CD4-positive, alpha-beta T cell treated with Interleukin-17A for 1 hour (primary cell): ENCODE measurements around the gene CISTR.
A peak's percentile ranks its signal among the peaks of the same experiment; 100 is the strongest.
"Not testable (repeated sequence)": the region's sequence is repeated elsewhere in the genome, so short reads cannot be mapped to it uniquely, and the experiment has no call there.

Source experiments
- DNase-seq: peaks from one replicate; pipeline ENCODE4 v3.0.0-alpha.2; 2020

The CISTR gene

DNA sequence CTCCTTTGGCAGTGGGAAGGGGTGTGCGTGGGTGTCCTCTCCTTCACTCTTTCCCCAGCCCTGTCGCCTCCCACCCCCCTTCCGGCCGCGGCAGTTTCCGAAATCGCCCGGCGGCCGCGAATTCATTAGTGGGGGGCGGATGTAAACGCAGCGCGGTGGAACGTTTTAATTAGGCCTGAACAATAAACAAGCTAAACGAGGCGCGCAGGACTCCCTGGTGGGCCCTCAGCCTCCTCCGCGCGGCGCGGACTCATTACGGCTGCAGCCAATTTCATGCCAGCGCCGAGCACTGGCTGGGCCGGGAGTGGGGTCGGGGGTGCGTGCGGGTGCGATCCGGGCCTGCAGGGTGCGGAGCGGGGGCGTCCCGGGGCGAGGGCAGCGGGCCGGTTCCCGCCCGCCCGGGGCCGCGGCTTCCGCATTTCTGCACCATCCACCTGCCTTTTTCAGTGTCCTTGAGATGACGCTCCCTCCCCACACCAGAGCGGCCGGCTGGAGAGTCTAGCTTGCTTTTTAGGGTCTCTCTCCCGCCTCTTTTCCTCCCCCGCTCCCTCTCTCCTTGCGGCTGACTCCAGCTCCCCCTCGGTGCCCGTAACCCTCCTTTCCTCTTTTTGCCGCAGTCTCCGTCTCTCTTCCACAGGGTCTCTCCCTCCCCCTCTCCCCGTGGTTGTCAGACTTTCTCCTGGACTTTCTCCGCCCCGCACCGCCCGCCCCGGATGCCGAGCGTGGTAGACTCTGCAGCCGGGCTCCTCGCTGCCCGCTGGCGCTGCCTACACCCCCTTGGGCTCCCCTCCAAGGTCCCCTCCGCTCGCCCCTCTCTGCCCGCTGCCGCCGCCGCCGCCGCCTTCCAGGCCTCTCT is at the start of gene CISTR:
Gene CISTR (minus strand): TSS at position 644 of the 856 bp plus-strand sequence.
- peak; percentile 35 for DNase-seq

DNA sequence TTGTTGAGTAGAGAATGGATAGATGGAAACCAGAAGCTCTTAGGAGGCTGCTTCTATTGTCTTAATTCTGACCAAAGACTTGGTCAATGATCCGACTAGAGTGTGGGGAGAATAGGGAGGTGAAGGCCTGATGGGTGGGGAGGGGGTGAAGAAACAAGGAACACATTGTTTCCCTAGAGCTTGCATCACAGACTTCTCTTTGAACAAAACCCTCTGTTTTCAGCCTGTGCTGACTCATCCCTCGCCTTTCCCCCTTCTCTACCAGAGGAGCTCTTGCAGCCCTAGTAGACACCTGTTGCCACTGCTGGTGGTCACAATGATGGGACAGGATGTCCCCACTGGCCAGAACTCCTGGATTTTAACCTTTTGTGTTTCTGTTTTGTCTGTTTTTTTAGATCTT is 46.8 kb upstream of the CISTR start:
- no peak for DNase-seq

DNA sequence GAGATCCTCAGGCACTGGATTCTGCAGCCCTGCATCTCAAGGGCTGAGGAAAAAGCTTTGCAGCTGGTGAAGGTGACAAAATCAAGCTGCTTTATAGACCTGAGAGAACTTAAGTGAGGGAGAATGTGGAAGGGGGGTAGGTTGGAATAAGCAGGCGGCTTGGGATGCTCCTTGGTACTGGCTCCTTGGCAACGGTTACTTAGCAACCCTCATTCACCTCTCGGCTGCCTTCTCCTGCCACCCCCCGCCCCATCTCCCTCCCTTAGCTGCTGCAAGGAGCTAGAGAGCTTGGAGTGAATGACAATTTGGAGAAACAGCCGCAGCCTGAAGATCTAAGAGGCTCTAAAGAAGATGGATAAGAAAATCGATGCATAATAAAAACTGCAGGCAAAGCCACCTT is 44.1 kb upstream of the CISTR start:
- no peak for DNase-seq

GRCh38 chr12:53793221-53793620 is 41.4 kb upstream of the CISTR start:
- no peak for DNase-seq

- peak; percentile 34 for DNase-seq
Measured at GRCh38 chr12:53791735-53792326, 40.1 kb upstream of the CISTR start.

DNA sequence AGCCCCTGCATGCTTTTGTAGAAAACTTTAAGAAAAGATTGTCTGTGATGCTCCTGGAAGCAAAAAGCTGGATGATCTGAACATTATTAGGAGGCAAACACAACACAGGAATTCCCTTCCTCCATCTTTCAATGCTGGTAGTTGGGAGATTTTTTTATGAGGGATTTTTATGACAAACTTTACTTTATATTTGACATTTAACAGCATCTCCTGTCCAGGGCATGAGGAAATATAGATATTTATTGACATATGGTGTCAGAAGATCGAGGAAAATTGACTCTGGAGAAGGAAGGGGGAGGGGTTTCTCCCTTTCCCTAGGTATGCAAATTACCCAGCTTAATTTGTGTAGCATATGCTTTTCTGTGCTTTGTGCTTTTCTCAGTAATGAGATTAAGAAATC is 37.8 kb upstream of the CISTR start:
- no peak for DNase-seq

- DNase-seq = no peak
Measured at GRCh38 chr12:53788892-53789291, 37.1 kb upstream of the CISTR start.

DNA sequence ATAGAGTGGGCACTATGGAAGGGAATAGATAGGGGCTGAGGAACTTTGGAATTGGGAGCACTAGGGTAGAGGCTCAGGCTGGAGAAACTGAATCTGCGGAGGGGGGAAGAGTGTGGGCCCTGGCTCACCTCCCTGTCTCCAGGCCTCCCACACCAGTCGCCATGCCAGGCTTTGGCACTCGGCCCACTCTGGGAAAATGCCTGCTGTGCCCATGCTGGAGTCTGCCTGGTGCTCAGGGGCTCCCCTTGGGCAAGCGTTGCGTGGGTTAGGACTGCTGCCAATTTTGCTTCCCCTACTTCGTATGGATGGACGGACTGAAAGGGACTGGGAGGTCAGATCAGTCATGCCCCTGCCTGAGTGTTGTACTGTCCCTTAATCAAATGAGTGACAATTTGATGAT is 34.6 kb upstream of the CISTR start:
- no peak for DNase-seq

- DNase-seq = no peak
Measured at GRCh38 chr12:53785161-53785560, 33.4 kb upstream of the CISTR start.

DNA sequence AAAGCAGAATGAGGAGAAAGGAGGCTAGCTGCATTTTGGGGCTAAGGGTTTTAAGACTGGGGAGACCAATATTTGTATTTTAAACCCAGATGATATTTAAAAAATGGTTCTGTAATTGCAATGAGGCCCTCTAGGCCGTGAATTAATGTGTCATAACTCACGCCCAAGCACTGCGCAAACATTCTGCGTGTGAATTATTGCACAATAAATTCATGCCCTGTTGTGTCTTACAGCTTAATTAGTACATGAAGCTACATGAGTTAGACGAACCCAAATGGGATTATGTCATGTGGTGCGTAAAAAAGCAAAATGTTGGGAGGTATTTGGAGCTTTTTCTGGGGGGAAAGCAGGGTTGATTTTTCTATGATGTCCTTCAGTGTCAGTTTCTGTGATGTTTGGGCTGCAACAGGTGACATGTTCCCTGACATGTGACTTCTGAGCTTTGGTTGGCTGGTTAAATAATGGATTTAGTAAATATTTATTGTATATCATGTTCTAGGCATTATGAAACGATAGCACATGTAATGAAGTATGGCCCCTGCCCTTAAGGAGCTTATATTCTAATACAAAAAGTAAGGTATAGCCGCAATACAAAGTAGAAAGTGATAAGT is 30.4 kb upstream of the CISTR start:
- DNase-seq = no peak

DNA sequence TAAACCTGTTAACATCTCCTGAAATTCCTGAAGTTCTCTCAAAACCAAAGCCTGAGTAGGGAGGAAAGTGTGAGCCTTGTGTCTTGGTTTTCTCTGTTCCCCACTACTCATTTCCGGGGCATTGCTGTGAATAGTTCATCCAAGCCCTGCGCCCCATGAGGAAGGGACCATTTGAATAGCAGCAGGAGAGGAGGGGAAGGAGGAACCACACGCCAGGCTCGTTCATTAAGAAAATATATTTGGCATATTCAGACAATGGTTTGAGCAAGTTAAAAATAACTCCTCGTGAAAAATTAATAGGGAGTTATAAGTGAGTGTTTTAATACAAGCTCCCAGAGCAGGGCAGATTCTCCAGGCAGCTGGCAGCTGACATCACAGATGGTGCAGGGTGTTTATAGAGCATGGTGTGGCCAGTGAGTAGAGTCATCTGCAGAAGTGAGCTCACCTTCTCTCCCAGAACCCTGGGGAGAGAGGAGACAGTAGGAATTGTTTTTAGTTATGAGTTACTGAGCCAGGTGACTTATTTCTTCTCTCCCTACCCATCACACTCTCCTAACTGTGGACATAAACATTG is 29.5 kb upstream of the CISTR start:
- DNase-seq = no peak

DNA sequence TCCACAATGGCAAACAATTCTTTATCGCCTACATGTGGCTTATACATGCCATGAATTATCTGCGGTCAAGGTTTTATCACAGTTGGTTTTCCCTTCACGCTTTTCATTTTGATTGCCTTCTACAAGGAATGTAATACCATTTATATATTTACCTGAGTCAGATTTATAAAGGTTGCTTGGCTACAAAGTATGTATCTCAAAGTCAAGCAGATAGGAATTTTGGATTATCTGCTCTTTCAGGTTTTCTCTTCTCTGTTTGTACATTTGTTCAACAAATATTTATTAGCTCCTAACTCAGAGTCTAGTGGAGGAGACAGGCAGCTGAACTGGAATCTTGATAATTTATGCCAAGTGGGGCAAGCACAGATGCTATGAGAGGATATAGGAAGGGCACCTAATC is 28.5 kb upstream of the CISTR start:
- no peak for DNase-seq

GRCh38 chr12:53779679-53780078 is 27.9 kb upstream of the CISTR start:
- not testable (repeated sequence) for DNase-seq

- DNase-seq = no peak
Measured at GRCh38 chr12:53777936-53778644, 26.3 kb upstream of the CISTR start.

- no peak for DNase-seq
Measured at GRCh38 chr12:53777412-53777811, 25.6 kb upstream of the CISTR start.

DNA sequence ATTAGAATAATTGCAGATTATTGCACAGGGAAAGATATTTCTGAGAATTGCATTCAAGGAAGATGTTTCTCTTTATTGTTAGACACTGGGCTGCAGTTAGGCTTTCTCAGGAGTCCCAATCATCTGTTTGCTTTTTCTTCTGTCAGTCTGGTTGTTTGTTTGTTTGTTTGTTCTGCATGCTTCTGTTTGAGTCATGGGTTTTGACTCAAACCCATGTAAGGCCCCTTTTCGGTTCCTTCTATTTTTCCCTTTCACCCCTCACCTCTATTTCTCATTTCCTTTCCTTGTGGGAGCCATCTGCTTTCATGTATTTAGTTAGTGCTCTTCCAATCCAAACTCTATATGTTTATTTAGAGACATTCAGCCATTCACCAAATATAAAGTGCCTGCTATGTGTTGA is 25.1 kb upstream of the CISTR start:
- DNase-seq = no peak

DNA sequence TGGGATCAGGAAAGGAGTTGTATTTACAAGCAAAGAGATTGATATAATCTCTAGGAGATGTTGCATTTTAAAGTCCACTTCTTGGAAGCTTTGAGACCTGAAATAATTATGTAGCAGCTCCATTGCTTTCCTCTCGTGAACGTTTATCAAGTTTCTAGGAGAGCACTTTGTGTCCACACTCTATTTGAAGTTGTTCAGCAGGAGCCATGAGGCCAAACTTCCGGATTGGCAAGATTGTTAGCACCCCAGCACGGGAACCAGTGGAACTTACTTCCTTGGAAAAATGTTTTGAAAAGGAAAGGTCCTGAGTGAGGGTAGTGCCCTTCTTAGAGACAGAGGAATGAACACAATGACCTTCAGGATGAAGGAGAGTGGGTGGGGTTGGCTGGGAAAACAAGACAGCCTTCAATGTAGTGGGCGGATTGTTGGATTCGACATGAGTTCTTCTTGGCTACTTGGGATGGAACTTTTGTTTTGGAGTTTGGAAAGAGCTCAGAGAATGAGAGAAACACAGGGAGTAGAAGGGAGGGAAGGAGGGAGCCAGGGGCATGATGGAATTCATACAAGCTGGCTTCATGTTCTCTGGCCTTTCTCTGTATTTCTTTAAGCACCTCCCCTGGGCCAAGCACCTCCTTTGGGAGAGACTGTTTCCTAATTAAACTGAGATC is 23.8 kb upstream of the CISTR start:
- no peak for DNase-seq

DNA sequence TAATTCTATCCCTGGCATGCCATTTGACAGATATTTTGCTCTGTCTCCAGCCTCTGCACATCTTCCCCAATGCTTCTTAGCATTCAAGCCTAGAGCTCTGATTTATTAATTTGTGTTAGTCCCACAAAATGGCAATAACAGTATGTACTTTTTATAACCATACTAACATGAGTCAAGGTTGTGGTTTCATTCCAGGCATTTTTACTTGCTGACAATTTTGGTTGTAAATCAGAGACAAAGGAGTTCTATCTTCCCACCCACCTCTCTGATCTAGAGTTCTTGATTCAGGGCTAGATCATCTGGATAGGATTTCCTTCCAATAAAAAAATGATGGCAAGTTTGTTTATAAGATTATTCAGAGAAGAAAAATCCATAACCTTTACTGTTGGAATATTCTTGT is 18.5 kb upstream of the CISTR start:
- no peak for DNase-seq

DNA sequence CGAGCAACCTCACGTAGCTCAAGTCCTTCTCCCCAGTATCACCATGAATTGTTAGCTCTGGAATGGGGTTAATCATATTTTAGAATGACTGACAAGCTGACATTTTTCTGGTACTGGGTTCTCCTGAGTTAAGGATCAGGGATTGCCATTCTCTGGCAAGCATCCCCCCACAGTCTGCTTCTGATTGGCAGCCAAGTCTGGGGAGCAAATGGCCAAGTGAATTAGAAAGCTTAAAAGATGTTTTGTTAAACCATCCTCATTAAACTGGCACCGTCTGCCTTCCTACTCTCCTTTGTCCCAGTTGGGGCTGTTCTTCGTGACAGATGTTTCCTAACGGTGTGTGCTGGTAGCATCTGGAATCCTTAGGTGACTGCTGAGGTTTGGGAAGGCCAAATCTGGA is 17.2 kb upstream of the CISTR start:
- no peak for DNase-seq

GRCh38 chr12:53766881-53767280 is 15.1 kb upstream of the CISTR start:
- no peak for DNase-seq

GRCh38 chr12:53765891-53766290 is 14.1 kb upstream of the CISTR start:
- DNase-seq = no peak

DNA sequence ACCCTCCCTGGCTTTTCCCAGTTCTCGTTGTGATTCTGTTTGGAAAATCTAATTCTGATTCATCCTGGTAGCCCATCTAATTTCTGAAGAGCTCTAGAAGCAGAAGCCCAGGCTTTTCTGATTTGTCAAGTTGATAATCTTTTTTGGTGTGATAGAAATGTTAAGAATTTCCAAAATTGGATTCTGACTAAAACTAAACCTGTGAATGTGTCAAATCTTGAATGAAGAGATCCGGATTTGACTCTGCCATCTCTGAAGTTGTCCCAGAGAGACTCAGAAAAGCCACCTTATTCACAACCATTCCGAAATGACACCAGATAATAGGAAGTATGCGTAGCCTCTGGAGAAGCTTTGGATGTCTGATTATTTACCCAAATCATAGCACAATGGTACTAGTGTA is 12.8 kb upstream of the CISTR start:
- no peak for DNase-seq

DNA sequence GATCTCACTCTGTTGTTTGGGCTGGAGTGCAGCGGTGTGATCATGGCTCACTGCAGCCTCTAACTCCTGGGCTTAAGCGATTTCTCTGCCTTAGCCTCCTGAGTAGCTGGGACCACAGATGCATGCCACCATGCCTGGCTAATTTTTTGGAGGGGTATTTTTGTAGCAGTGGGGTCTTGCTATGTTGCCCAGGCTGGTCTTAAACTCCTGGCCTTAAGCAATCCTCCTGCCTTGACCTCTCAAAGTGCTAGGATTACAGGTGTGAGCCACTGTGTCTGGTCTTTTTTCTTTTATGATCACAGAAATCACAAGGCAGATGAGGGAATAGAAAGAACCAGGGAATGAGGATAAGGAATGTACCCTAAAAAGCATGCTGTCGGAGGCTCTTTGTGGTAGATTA is 11.0 kb upstream of the CISTR start:
- not testable (repeated sequence) for DNase-seq
